ENCODE data around the gene RAB3GAP2.

RAB3GAP2 gene

DNA sequence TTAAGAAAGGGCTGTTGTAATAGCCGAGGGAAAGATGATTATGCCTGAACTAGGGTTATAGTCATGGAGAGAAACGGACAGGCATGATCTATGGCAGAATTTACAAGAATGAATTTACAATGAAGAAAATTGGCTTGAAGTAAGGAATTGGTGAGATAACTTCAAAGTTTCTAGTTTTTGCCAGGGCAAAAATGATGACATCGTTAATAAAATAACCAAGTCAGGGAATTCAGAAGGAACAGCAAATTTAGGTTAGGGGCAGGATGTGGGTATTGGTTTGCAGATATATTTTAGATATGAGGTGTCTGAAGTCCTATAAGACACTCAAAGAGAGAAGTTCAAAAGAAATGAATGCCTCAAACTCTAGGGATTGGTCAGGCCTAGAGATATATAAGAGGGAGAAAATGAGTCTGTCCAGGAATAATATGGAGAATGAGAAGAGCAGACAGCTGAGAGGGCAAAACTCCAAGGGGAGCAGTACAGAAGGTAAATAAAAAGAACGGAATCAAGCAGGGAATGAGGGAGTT is 115.6 kb downstream of the RAB3GAP2 start:
- TF ChIP-seq, protein P1, sequence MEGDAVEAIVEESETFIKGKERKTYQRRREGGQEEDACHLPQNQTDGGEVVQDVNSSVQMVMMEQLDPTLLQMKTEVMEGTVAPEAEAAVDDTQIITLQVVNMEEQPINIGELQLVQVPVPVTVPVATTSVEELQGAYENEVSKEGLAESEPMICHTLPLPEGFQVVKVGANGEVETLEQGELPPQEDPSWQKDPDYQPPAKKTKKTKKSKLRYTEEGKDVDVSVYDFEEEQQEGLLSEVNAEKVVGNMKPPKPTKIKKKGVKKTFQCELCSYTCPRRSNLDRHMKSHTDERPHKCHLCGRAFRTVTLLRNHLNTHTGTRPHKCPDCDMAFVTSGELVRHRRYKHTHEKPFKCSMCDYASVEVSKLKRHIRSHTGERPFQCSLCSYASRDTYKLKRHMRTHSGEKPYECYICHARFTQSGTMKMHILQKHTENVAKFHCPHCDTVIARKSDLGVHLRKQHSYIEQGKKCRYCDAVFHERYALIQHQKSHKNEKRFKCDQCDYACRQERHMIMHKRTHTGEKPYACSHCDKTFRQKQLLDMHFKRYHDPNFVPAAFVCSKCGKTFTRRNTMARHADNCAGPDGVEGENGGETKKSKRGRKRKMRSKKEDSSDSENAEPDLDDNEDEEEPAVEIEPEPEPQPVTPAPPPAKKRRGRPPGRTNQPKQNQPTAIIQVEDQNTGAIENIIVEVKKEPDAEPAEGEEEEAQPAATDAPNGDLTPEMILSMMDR (IDR thresholded peaks at IDR 0.05), result no peak

DNA sequence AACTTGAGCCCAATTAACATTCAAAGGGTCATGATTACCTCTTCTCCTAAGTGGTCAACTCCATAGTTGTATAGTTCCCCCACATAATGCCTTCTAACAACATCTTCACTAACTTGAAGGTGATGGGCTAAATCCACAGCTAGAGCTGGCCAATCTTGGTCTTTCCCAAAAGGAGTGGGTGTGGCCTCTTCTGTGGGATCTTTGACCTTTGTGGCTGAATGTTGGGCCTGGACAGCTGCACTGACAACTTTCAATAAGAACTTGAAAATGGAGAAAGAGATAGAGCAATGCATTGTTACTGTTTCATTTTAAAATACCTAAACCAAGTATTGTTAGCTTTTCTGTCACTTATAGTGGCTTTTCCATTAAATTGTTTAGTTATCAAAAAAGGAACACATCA is 119.1 kb downstream of the RAB3GAP2 start:
- TF ChIP-seq, protein P1 (IDR thresholded peaks at IDR 0.05), result no peak

DNA sequence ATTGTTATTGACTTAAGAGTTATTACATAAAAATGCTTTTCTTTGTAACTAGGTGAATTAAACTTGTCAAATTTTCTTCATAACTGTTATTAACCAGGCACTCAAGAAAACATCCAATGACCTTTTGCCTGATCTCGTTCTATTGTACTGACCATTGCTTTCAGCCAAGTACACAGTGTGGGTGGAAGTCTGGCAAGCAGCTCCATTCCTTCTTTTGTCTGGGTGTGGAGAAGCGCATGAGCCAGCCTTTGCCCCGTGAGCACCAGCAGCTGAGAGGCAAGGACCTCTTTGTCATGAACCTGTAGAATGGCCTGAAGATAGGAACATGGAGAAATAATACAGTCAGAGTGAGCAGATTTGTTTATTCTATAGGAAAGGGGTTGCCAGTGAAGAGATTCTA is 120.8 kb downstream of the RAB3GAP2 start:
- TF ChIP-seq, protein P1 (IDR thresholded peaks at IDR 0.05), result no peak

DNA sequence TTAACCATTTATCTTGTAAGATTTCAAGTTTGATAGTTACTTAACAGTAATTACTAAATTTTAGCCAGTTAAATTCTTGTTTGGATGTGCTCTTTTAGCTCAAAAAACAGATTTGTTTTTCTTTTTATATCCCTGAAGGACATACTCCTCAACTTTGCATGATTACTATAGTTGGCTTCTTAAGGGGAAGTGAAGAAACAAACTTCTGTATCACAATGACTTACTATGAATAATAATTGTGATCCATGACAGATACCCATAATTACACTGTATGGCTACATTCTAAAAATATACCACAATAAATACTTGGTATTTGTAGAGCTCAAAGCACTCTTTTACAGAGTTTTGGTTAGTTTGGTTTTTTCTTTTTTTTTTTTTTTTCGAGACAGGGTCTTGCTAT is 122.5 kb downstream of the RAB3GAP2 start:
- TF ChIP-seq, protein P1 (IDR thresholded peaks at IDR 0.05), result no peak

DNA sequence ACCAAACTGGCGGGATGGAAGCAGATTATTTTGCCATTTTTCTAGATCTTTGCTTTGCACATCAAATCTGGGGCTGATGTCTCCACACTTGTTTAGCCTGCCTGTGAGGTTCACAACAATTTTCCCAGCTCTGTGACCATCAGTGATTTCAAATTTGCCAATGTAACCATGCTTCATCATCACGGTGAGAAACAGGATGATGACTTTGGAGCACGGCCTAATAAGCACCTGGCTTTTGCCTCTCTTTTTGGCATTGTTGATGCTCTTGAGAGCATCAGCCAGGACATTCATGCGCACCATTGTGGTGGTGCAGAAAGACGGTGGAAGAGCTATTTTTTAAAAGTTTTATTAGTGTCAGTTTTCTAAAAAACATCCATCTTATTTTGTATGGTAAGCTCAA is 128.2 kb downstream of the RAB3GAP2 start:
- TF ChIP-seq, protein P1 (IDR thresholded peaks at IDR 0.05), result no peak

DNA sequence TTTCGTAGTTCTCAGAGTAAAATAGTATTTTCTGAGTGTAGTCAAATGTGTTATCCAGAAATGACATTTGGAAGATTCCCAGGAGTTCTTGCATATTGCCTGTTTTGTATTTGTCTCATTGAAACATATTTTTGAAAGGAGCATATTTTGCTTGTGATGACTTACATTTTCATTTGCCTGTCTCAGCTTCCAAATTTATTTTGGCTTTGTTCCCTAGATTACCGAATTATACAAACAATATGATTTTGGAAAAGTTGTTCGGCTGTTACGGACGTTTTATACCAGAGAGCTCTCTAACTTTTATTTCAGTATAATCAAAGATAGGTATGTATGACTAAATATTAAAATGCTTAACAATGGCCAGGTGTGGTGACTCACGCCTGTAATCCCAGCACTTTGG is 132.3 kb downstream of the RAB3GAP2 start:
- TF ChIP-seq, protein P1 (IDR thresholded peaks at IDR 0.05), result no peak

DNA sequence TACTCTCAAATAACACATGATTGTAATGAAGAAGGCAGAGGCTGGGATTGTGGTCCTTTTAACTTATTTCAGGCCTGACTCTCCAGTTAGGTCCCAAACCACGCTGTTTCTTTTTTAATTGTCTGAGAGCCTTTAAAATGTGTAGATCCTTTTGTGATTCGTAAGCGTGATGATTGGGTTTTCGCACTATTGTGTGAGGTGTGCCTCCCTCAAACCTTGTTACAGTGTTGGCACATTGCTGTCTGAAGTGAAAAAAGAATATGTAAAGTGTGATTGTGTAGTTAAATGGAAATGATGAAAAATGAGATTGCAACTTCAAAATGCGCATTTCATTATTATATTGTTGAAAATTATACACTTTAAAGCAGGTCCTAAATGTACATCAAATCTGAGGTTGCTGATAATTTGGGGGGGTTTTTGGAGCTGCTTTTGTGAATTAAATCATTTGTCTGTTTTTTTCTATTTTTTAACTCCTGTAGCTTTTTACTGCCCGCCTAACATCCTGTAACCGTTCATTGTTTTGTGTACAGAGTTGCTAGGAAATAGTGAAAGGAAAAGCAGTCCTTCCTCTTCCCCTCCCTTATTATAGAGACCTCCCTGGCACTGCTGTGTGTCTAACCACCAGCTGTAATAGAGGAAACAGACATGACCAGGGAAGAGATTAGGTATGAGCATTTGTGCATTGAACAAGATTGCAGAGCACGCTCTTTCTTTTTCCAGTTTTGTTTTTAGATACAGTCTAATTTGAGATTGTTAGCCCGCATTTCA is 135.1 kb downstream of the RAB3GAP2 start:
- TF ChIP-seq, protein P1 (IDR thresholded peaks at IDR 0.05), result no peak

Measured in LNCAP (cell line).